Measurements from ENCODE around the gene LIG3. TPM values are rescaled to one million over a fixed set of nuclear protein-coding genes. Genes with fewer than 3 reads are reported as not detected.

The LIG3 gene
- 8.7 and 11.9 TPM in 2 replicates for total RNA-seq

DNA sequence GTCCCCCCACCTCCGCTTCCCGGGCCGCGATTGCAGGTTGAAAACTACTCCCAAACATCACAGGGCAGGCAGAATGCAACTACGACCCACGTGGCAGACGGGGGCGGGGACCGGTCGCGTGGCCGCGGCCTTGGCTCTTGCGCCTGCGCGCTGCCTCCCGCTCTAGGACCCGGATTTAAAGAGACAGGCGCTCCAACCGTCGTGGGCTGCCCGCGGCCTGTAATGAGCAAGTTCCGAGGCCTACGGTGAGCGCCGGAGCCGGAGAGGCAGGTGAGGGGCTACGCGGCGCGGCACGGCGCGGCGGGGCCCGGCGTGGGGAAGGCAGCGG is at the start of gene LIG3:
LIG3 (plus strand) TSS at position 160 of the 328 bp plus-strand sequence. CDS start 2,494 bp downstream, outside the sequence.

GRCh38 chr17:34961093-34961911 is 19.0 kb upstream of the LIG3 start, which contains the start of the genes CCT6B and ZNF830:
Gene CCT6B, minus strand, starts transcription at chr17:34961460. Its CDS starts 67 bp downstream, at chr17:34961393.
Gene ZNF830, plus strand, starts transcription at chr17:34961540. Its CDS starts 27 bp downstream, at chr17:34961567.

Other genes starting within 250 kb of the LIG3 start
- gene CCT6B, start 19.1 kb upstream of the LIG3 start, total RNA-seq = 0.54 and 2.4 TPM in 2 replicates
- gene ZNF830, start 19.0 kb upstream of the LIG3 start, total RNA-seq = 5.6 and 7.3 TPM in 2 replicates
- gene RFFL, start 83.2 kb downstream of the LIG3 start, total RNA-seq = 5.3 and 10.8 TPM in 2 replicates
- gene RAD51D, start 139.3 kb downstream of the LIG3 start, total RNA-seq = 4.7 and 9.0 TPM in 2 replicates
- gene FNDC8, start 141.1 kb downstream of the LIG3 start, total RNA-seq = not detected in 2 replicates
- gene NLE1, start 161.8 kb downstream of the LIG3 start, total RNA-seq = 7.8 and 9.6 TPM in 2 replicates
- not detected in 2 replicates for gene UNC45B, start 167.3 kb downstream of the LIG3 start, total RNA-seq
- gene SLC35G3, start 213.9 kb downstream of the LIG3 start, total RNA-seq = not detected in 2 replicates

Measured in cardiac atrium fibroblast (primary cell).